CD14-positive monocyte (primary cell): ENCODE data around the gene MERTK. TPM values are rescaled to one million over a fixed set of nuclear protein-coding genes. Genes with fewer than 3 reads are reported as not detected.

Source experiments
- DNase-seq, 3 donors: peaks; one replicate each; pipeline ENCODE4 v3.0.0-alpha.2; 2011 to 2022
- H2AFZ ChIP-seq: 2 replicates; pipeline ENCODE4 v1.6.0; 2012; ENCODE audit warnings: mild to moderate bottlenecking, low read depth, low read length, inconsistent platforms; ENCODE audit not compliant: insufficient read depth, poor library complexity, severe bottlenecking
- H3K27ac ChIP-seq, 2 donors: 1 replicate in 1 of 2; 2 replicates in 1 of 2; pipeline ENCODE4 v1.5.1; 2012 to 2013; ENCODE audit warnings: low read length in 2 of 2, control low read depth in 1 of 2, inconsistent platforms in 1 of 2, low read depth in 1 of 2, mild to moderate bottlenecking in 1 of 2
- H3K27me3 ChIP-seq, 2 donors: one replicate each; pipeline versions ENCODE4 v1.6.0 to v1.6.1; 2011 to 2013; ENCODE audit warnings: low read length in 2 of 2; ENCODE audit not compliant: control insufficient read depth in 2 of 2, insufficient read depth in 2 of 2
- H3K36me3 ChIP-seq, 2 donors: replicated peaks in 1 of 2; 1 replicate in 1 of 2; 2 replicates in 1 of 2; pipeline versions ENCODE4 v1.5.1 to v1.6.1; 2012 to 2013; ENCODE audit warnings: low read length in 2 of 2, control low read depth in 1 of 2, inconsistent platforms in 1 of 2, mild to moderate bottlenecking in 1 of 2; ENCODE audit not compliant: insufficient read depth in 2 of 2, control insufficient read depth in 1 of 2
- H3K4me1 ChIP-seq, 2 donors: 1 replicate in 1 of 2; 2 replicates in 1 of 2; pipeline versions ENCODE4 v1.5.1 to v1.6.1; 2012 to 2013; ENCODE audit warnings: low read length in 2 of 2, control low read depth in 1 of 2, inconsistent platforms in 1 of 2, mild to moderate bottlenecking in 1 of 2, moderate library complexity in 1 of 2; ENCODE audit not compliant: insufficient read depth in 2 of 2, control insufficient read depth in 1 of 2
- H3K4me2 ChIP-seq: replicated peaks from 2 replicates; pipeline ENCODE3; 2012; ENCODE audit warnings: low read length, moderate library complexity, mild to moderate bottlenecking; ENCODE audit not compliant: poor library complexity, severe bottlenecking; ENCODE audit errors: extremely low read depth
- H3K4me3 ChIP-seq, 3 experiments: fragments of 200-600 bp in 1 of 3; sonication (generic) in 1 of 3; replicated peaks in 1 of 3; 1 replicate in 2 of 3; 2 replicates in 1 of 3; pipeline ENCODE4 v1.5.1; 2011 to 2013; ENCODE audit warnings: low read length in 3 of 3, mild to moderate bottlenecking in 3 of 3, control low read depth in 2 of 3, low read depth in 2 of 3, inconsistent platforms in 1 of 3, moderate library complexity in 1 of 3
- H3K79me2 ChIP-seq: 2 replicates; pipeline ENCODE4 v1.6.0; 2012; ENCODE audit warnings: mild to moderate bottlenecking, control low read depth, inconsistent platforms, low read length, moderate library complexity; ENCODE audit not compliant: insufficient read depth
- H3K9ac ChIP-seq: 2 replicates; pipeline ENCODE4 v1.6.0; 2017; ENCODE audit warnings: low read length, mild to moderate bottlenecking; ENCODE audit not compliant: insufficient read depth, poor library complexity, severe bottlenecking
- H3K9me3 ChIP-seq, 2 donors: replicated peaks in 1 of 2; 1 replicate in 1 of 2; 2 replicates in 1 of 2; pipeline versions ENCODE4 v1.5.1 to v1.6.1; 2012 to 2013; ENCODE audit warnings: low read length in 2 of 2, control low read depth in 1 of 2; ENCODE audit not compliant: control insufficient read depth in 1 of 2, insufficient read depth in 1 of 2
- H4K20me1 ChIP-seq: 2 replicates; pipeline ENCODE4 v1.6.0; 2012; ENCODE audit warnings: mild to moderate bottlenecking, low read length, control low read depth, moderate library complexity; ENCODE audit not compliant: insufficient read depth
- H3K27ac Mint-ChIP-seq, 7 donors: one replicate each; pipeline ENCODE4 v1.8.0; 2020; ENCODE audit warnings: mild to moderate bottlenecking in 7 of 7, mixed read lengths in 7 of 7, moderate library complexity in 6 of 7, inconsistent platforms in 2 of 7
- H3K27me3 Mint-ChIP-seq, 3 donors: one replicate each; pipeline ENCODE4 v1.8.0; 2021 to 2022; ENCODE audit warnings: low read depth in 3 of 3, mild to moderate bottlenecking in 3 of 3, mixed read lengths in 3 of 3, moderate library complexity in 3 of 3, inconsistent platforms in 1 of 3
- H3K36me3 Mint-ChIP-seq, 2 donors: one replicate each; pipeline ENCODE4 v1.8.0; 2020; ENCODE audit warnings: mixed read lengths in 2 of 2, inconsistent platforms in 1 of 2, mild to moderate bottlenecking in 1 of 2
- H3K4me1 Mint-ChIP-seq: one replicate; pipeline ENCODE4 v1.8.0; 2020; ENCODE audit warnings: mild to moderate bottlenecking, mixed read lengths
- H3K4me3 Mint-ChIP-seq, 2 donors: one replicate each; pipeline ENCODE4 v1.8.0; 2020; ENCODE audit warnings: mild to moderate bottlenecking in 2 of 2, mixed read lengths in 2 of 2, moderate library complexity in 1 of 2
- H3K9me3 Mint-ChIP-seq, 7 donors: one replicate each; pipeline ENCODE4 v1.8.0; 2020 to 2022; ENCODE audit warnings: mixed read lengths in 7 of 7, mild to moderate bottlenecking in 6 of 7, moderate library complexity in 6 of 7, inconsistent platforms in 2 of 7
- WGBS: methylation state at CpG from one replicate; pipeline ENCODE4 v1.1.5; 2013; ENCODE audit warnings: missing lambda C conversion rate; ENCODE audit not compliant: insufficient coverage; 5-methylcytosine and 5-hydroxymethylcytosine counted together
- intact Hi-C, 2 donors: fragments of 100-400 bp; cut with micrococcal nuclease; formaldehyde crosslinking; loops; one replicate each; pipeline versions ENCODE4 v1.15.0 to v1.15.1; 2023
- polyA plus RNA-seq, 3 donors: library from polyadenylated mRNA; depleted of rRNA in 1 of 3; unstranded in 2 of 3; stranded (reverse) in 1 of 3; fragments of 300-500 nt in 2 of 3; fragments of >200 nt in 1 of 3; fragmentation: Illumina TruSeq in 2 of 3; gene quantifications; 1 replicate in 2 of 3; 2 replicates in 1 of 3; pipeline ENCODE4 v1.2.3, GENCODE V29; 2012 to 2021
- TF ChIP-seq, protein P1 (sequence below): fragments of 200-600 bp; IDR thresholded peaks from one replicate; pipeline ENCODE4 v1.8.0; 2022; ENCODE audit warnings: antibody characterized with exemption, mild to moderate bottlenecking

The MERTK gene
- polyA plus RNA-seq, 3 donors = 4.1 to 17.0 (median 4.2) TPM

- Mint-ChIP-seq H3K36me3 (peaks cover 0 to 3% of the 10 kb centered on the region in 2 donors), H3K4me3 (no peak overlapping the region), H3K27me3 (peaks cover 0 to 3% (median 0%) of the 10 kb centered on the region in 3 donors), H3K27ac (no peak overlapping the region), H3K9me3 (peaks cover 0 to 2% (median 0%) of the 10 kb centered on the region in 7 donors), H3K4me1 (no peaks in the 10 kb centered on the region)
- H3K4me1 ChIP-seq = no peaks in the 10 kb centered on the region
- no peaks in the 10 kb centered on the region for H3K79me2 ChIP-seq
- H4K20me1 ChIP-seq = no peaks in the 10 kb centered on the region
- 85% methylated on average over 8 of the region's 10 CpGs for WGBS
- intact Hi-C loops = no loop called here
- no peaks in the 10 kb centered on the region for H3K9me3 ChIP-seq
- no peak overlapping the region for H3K9ac ChIP-seq
- TF ChIP-seq, protein P1, sequence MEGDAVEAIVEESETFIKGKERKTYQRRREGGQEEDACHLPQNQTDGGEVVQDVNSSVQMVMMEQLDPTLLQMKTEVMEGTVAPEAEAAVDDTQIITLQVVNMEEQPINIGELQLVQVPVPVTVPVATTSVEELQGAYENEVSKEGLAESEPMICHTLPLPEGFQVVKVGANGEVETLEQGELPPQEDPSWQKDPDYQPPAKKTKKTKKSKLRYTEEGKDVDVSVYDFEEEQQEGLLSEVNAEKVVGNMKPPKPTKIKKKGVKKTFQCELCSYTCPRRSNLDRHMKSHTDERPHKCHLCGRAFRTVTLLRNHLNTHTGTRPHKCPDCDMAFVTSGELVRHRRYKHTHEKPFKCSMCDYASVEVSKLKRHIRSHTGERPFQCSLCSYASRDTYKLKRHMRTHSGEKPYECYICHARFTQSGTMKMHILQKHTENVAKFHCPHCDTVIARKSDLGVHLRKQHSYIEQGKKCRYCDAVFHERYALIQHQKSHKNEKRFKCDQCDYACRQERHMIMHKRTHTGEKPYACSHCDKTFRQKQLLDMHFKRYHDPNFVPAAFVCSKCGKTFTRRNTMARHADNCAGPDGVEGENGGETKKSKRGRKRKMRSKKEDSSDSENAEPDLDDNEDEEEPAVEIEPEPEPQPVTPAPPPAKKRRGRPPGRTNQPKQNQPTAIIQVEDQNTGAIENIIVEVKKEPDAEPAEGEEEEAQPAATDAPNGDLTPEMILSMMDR = no peak
- H3K4me3 ChIP-seq = no peak overlapping the region
- peaks cover 0 to 6% of the 10 kb centered on the region in 2 donors for H3K36me3 ChIP-seq
- no peak overlapping the region for H3K27ac ChIP-seq
- no peaks in the 10 kb centered on the region for H3K27me3 ChIP-seq
- no peak overlapping the region for H2AFZ ChIP-seq
- H3K4me2 ChIP-seq = no peak overlapping the region
- no peak for DNase-seq
Observed at GRCh38 chr2:111940333-111941196, 42.2 kb downstream of the MERTK start.

- H3K9me3 Mint-ChIP-seq = peaks cover 0 to 2% (median 0%) of the 10 kb centered on the region in 7 donors
- WGBS = 79% methylated on average over 2 of the region's 4 CpGs
- intact Hi-C loops = no loop called here
- peaks cover 0 to 3% of the 10 kb centered on the region in 2 donors for H3K36me3 Mint-ChIP-seq
- no peak overlapping the region for H3K9ac ChIP-seq
- H3K27ac ChIP-seq = no peak overlapping the region
- H3K4me1 ChIP-seq = no peaks in the 10 kb centered on the region
- no peaks in the 10 kb centered on the region for H3K79me2 ChIP-seq
- H3K27me3 ChIP-seq = no peaks in the 10 kb centered on the region
- no peak overlapping the region for H2AFZ ChIP-seq
- H3K36me3 ChIP-seq = peaks cover 0 to 10% of the 10 kb centered on the region in 2 donors
- no peak overlapping the region for H3K4me2 ChIP-seq
- TF ChIP-seq, protein P1 = no peak
- H3K27ac Mint-ChIP-seq = no peak overlapping the region
- no peak overlapping the region for H3K4me3 Mint-ChIP-seq
- H3K27me3 Mint-ChIP-seq = peaks cover 0 to 3% (median 0%) of the 10 kb centered on the region in 3 donors
- DNase-seq = no peak
- no peak overlapping the region for H3K4me3 ChIP-seq
- no peaks in the 10 kb centered on the region for H3K9me3 ChIP-seq
- H3K4me1 Mint-ChIP-seq = no peaks in the 10 kb centered on the region
- no peaks in the 10 kb centered on the region for H4K20me1 ChIP-seq
Observed at GRCh38 chr2:111941531-111941930, 43.1 kb downstream of the MERTK start.
